Retina (tissue), 1 donor: Measurements from ENCODE around the gene LRRC8A.
"Not testable (repeated sequence)": the region's sequence is repeated elsewhere in the genome, so short reads cannot be mapped to it uniquely, and the experiment has no call there.

Experiments used
- DNase-seq: peaks from one replicate; pipeline ENCODE4 v3.0.0-alpha.2; 2016

Gene LRRC8A

GRCh38 chr9:128870128-128870940, 11.6 kb upstream of the LRRC8A start:
- DNase-seq = no peak

GRCh38 chr9:128870941-128871265, 11.0 kb upstream of the LRRC8A start:
- not testable (repeated sequence) for DNase-seq

GRCh38 chr9:128877852-128878251, 4.1 kb upstream of the LRRC8A start:
- DNase-seq = no peak

GRCh38 chr9:128882677-128883603, 1.0 kb downstream of the LRRC8A start:
- peak; percentile 3 for DNase-seq

GRCh38 chr9:128884164-128884563, 2.2 kb downstream of the LRRC8A start:
- no peak for DNase-seq

GRCh38 chr9:128885376-128885775, 3.4 kb downstream of the LRRC8A start:
- DNase-seq = no peak

- DNase-seq = no peak
Measured at GRCh38 chr9:128885798-128886197, 3.9 kb downstream of the LRRC8A start.

GRCh38 chr9:128886211-128886891, 4.4 kb downstream of the LRRC8A start:
- DNase-seq = no peak

- DNase-seq = no peak
Measured at GRCh38 chr9:128887049-128887448, 5.1 kb downstream of the LRRC8A start.

- no peak for DNase-seq
Measured at GRCh38 chr9:128887914-128888350, 6.0 kb downstream of the LRRC8A start.

- no peak for DNase-seq
Measured at GRCh38 chr9:128891321-128892220, 9.6 kb downstream of the LRRC8A start.

GRCh38 chr9:128892221-128892921, 10.4 kb downstream of the LRRC8A start:
- no peak for DNase-seq

- no peak for DNase-seq
Measured at GRCh38 chr9:128893354-128893753, 11.4 kb downstream of the LRRC8A start.

GRCh38 chr9:128894764-128895163, 12.8 kb downstream of the LRRC8A start:
- DNase-seq = no peak

GRCh38 chr9:128895556-128895955, 13.6 kb downstream of the LRRC8A start:
- DNase-seq = no peak

GRCh38 chr9:128898382-128898781, 16.4 kb downstream of the LRRC8A start:
- DNase-seq = no peak

GRCh38 chr9:128898845-128899565, 17.1 kb downstream of the LRRC8A start:
- no peak for DNase-seq

- DNase-seq = no peak
Measured at GRCh38 chr9:128899566-128900322, 17.8 kb downstream of the LRRC8A start.

- no peak for DNase-seq
Measured at GRCh38 chr9:128901379-128901778, 19.4 kb downstream of the LRRC8A start.

GRCh38 chr9:128901822-128902221, 19.9 kb downstream of the LRRC8A start:
- DNase-seq = no peak
